ENCODE results near the gene GAK. TPM values are rescaled to one million over a fixed set of nuclear protein-coding genes. Genes with fewer than 3 reads are reported as not detected.

Gene GAK
- total and polyA plus RNA-seq, 5 donors from 2014 or later = 37.5 to 254 (median 40.0) TPM

DNA sequence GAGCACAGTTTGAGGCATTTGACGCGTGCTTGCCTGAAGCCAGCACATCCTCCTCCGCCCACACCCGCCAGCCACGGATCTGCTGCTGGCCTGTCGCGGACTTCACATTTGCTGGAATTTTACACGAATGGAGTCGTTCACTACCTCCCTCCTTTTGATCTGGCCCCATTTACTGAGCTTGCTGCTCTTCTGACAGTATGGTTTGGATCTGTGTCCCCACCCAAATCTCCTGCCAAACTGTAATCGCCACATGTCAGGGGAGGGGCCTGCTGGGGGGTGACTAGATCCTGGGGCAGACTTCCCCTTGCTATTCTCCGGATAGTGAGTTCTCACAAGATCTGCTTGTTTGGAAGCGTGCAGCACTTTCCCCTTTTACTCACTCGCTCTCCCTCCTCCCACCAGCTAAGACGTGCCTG lies 86.3 kb downstream of the GAK start:
- peaks cover 0 to 5% (median 0%) of the 10 kb centered on the region in 7 donors for H3K9me3 Mint-ChIP-seq
- peaks cover 5% of the 10 kb centered on the region for H3K36me3 ChIP-seq (ENCODE audit: control insufficient read depth, insufficient read depth, low read length)
- H3K27ac ChIP-seq (ENCODE audit: insufficient read depth, low read length, poor library complexity, severe bottlenecking) = no peak overlapping the region
- H3K27ac Mint-ChIP-seq = no peak overlapping the region
- H3K4me3 Mint-ChIP-seq = no peak overlapping the region
- ATAC-seq (ENCODE audit: low read depth in 2 of 2) (no peak), DNase-seq (no peak)
- H3K4me1 Mint-ChIP-seq = no peaks in the 10 kb centered on the region
- H3K9me3 ChIP-seq (ENCODE audit: control insufficient read depth in 2 of 2, low read length in 2 of 2) = no peaks in the 10 kb centered on the region
- no peaks in the 10 kb centered on the region for H3K4me1 ChIP-seq (ENCODE audit: control insufficient read depth, insufficient read depth, low read length, poor library complexity, severe bottlenecking)
- no peaks in the 10 kb centered on the region for H3K27me3 ChIP-seq (ENCODE audit: control insufficient read depth, insufficient read depth, low read length)
- H3K27me3 Mint-ChIP-seq = no peaks in the 10 kb centered on the region
- no peak overlapping the region for H3K4me3 ChIP-seq (ENCODE audit: low read depth, low read length)
- H3K36me3 Mint-ChIP-seq = peaks cover 5% of the 10 kb centered on the region

DNA sequence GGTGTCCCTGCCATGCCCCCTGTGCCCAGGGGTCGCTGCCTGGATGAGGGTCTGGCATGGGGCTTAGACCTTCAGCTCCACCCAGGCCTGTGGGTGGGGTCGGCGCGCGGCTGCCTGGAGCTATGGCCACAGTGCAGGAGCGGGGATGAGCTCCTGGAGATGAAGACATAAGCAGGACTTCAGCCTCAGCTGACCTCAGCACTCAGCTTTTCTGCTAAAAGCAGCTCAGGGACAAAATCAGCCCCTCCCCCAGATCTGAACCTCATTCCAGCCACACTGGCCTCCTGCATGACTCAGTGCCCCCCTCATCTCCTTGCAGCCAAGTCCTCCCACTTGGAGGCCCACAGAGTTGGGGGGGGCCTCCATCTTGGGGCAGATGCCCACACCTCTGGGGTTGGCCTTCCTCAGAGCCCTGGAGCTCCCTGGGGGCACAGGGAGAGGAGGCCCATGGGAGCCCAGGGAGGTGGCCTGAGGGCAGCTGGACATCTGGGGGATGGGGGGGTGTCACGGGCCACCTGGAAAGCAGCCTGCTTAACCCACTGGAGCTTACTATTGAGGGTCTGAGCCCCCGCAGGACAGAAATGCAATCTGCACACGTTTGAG lies 86.8 kb downstream of the GAK start:
- no peaks in the 10 kb centered on the region for H3K27me3 Mint-ChIP-seq
- no peak for ATAC-seq (ENCODE audit: low read depth in 2 of 2)
- no peaks in the 10 kb centered on the region for H3K9me3 ChIP-seq (ENCODE audit: control insufficient read depth in 2 of 2, low read length in 2 of 2)

DNA sequence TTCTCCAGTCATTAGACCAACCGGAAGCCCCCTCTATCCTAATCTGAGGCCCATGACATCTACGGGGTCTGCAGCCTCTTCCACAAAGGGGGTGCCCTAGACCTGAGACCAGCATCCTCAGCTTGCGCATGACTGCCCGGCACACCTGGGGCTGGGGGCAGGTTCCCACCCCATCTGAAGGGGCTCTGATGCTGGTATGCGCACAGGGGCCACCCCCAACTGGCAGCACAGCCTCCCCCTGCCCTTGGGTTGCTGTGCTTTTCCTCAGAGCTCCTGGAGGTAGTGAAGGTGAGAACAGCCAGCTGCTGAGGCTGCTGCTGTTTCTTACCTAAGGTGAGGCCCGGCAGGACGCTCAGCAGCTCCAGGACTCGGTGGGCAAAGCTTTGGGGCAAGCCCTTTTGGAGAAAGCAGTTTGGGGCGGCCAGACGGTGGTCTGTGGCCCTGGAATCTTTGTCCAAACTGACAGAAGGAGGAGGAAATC lies 87.3 kb downstream of the GAK start:
- no peak overlapping the region for H3K4me3 Mint-ChIP-seq
- no peaks in the 10 kb centered on the region for H3K36me3 ChIP-seq (ENCODE audit: control insufficient read depth, insufficient read depth, low read length)
- no peak for DNase-seq
- no peak for ATAC-seq (ENCODE audit: low read depth in 2 of 2)
- H3K9me3 ChIP-seq (ENCODE audit: control insufficient read depth in 2 of 2, low read length in 2 of 2) = no peaks in the 10 kb centered on the region
- H3K4me1 ChIP-seq (ENCODE audit: control insufficient read depth, insufficient read depth, low read length, poor library complexity, severe bottlenecking) = no peaks in the 10 kb centered on the region
- H3K27ac Mint-ChIP-seq = no peak overlapping the region
- H3K27me3 Mint-ChIP-seq = no peaks in the 10 kb centered on the region
- H3K4me1 Mint-ChIP-seq = no peaks in the 10 kb centered on the region
- H3K27me3 ChIP-seq (ENCODE audit: control insufficient read depth, insufficient read depth, low read length) = no peaks in the 10 kb centered on the region
- H3K27ac ChIP-seq (ENCODE audit: insufficient read depth, low read length, poor library complexity, severe bottlenecking) = no peak overlapping the region
- H3K9me3 Mint-ChIP-seq = peaks cover 0 to 6% (median 0%) of the 10 kb centered on the region in 7 donors
- peaks cover 11% of the 10 kb centered on the region for H3K36me3 Mint-ChIP-seq
- H3K4me3 ChIP-seq (ENCODE audit: low read depth, low read length) = no peak overlapping the region

More for the DNA sequence above, 86.8 kb downstream of the GAK start:
- peaks cover 0 to 5% (median 0%) of the 10 kb centered on the region in 7 donors for H3K9me3 Mint-ChIP-seq
- Histone ChIP-seq H3K4me1 (ENCODE audit: control insufficient read depth, insufficient read depth, low read length, poor library complexity, severe bottlenecking) (no peaks in the 10 kb centered on the region), H3K4me3 (ENCODE audit: low read depth, low read length) (no peak overlapping the region), H3K27me3 (ENCODE audit: control insufficient read depth, insufficient read depth, low read length) (no peaks in the 10 kb centered on the region), H3K27ac (ENCODE audit: insufficient read depth, low read length, poor library complexity, severe bottlenecking) (no peak overlapping the region), H3K36me3 (ENCODE audit: control insufficient read depth, insufficient read depth, low read length) (peaks cover 1% of the 10 kb centered on the region)
- peaks cover 8% of the 10 kb centered on the region for H3K36me3 Mint-ChIP-seq
- DNase-seq = no peak
- H3K27ac Mint-ChIP-seq = no peak overlapping the region
- no peaks in the 10 kb centered on the region for H3K4me1 Mint-ChIP-seq
- no peak overlapping the region for H3K4me3 Mint-ChIP-seq

DNA sequence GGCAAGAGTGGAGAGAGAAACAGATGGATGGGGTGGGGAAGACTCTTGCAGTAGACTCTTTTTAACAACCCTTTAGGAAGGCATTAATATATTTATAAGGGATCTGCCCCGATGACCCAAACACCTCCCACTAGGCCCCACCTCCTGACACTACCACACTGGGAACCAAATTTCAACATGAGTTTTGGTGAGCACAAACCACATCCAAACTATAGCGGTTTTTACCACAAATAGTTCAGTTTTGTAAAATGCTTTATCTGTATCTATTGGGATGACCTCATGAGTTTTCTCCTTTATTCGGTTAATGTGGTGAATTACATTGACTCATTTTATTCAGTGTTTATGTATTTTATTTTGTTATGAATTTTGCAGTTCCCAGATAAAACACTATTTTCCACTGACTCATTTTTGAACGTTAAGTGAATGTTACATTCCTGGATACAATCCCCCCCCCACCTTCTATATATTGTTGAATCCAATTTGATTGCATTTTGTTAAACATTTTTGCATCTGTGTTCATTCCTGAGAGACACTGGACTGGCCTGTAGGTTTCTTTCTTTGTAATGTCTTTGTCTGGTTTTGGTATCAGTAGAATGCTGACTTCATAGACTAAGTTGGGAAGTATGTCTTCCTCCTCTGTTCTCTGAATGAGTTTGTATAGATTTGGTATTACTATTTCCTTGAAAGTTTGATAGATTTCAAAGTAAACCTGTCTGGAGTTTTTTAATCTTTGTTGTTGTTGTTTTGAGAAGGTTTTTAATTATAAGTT lies 92.3 kb downstream of the GAK start:
- DNase-seq (no peak), ATAC-seq (ENCODE audit: low read depth in 2 of 2) (no peak)
- H3K36me3 Mint-ChIP-seq = peaks cover 11% of the 10 kb centered on the region
- no peaks in the 10 kb centered on the region for H3K4me1 ChIP-seq (ENCODE audit: control insufficient read depth, insufficient read depth, low read length, poor library complexity, severe bottlenecking)
- no peaks in the 10 kb centered on the region for H3K4me1 Mint-ChIP-seq
- no peak overlapping the region for H3K4me3 ChIP-seq (ENCODE audit: low read depth, low read length)
- no peak overlapping the region for H3K4me3 Mint-ChIP-seq
- peaks cover 4 to 19% of the 10 kb centered on the region in 2 experiments for H3K9me3 ChIP-seq (ENCODE audit: control insufficient read depth in 2 of 2, low read length in 2 of 2)
- H3K27ac ChIP-seq (ENCODE audit: insufficient read depth, low read length, poor library complexity, severe bottlenecking) = no peak overlapping the region
- H3K36me3 ChIP-seq (ENCODE audit: control insufficient read depth, insufficient read depth, low read length) = no peaks in the 10 kb centered on the region
- H3K27me3 ChIP-seq (ENCODE audit: control insufficient read depth, insufficient read depth, low read length) = no peaks in the 10 kb centered on the region
- peaks cover 0 to 15% (median 5%) of the 10 kb centered on the region in 7 donors for H3K9me3 Mint-ChIP-seq
- no peaks in the 10 kb centered on the region for H3K27me3 Mint-ChIP-seq
- H3K27ac Mint-ChIP-seq = no peak overlapping the region

DNA sequence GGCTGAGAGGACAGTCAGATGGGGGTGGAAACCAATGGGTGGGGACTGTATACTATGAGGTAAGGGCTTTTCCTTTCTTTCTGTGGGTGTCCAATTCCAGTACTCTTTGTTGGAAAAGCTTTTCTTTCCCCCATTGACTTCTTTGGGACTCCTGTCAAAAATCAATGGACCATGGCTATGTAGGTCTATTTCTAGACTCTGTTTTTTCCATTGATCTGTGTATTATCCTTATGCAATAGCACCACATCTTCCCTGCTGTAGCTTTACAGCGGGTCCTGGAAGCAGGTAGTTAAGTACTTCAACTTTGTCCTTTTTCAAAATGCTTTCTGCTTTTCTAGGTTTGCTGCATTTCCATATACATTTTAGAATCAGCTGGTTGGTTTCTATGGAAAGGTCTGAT lies 94.3 kb downstream of the GAK start:
- Histone ChIP-seq H3K4me1 (ENCODE audit: control insufficient read depth, insufficient read depth, low read length, poor library complexity, severe bottlenecking) (no peaks in the 10 kb centered on the region), H3K4me3 (ENCODE audit: low read depth, low read length) (no peak overlapping the region), H3K36me3 (ENCODE audit: control insufficient read depth, insufficient read depth, low read length) (no peaks in the 10 kb centered on the region), H3K9me3 (ENCODE audit: control insufficient read depth in 2 of 2, low read length in 2 of 2) (peaks cover 4 to 19% of the 10 kb centered on the region in 2 experiments), H3K27ac (ENCODE audit: insufficient read depth, low read length, poor library complexity, severe bottlenecking) (no peak overlapping the region), H3K27me3 (ENCODE audit: control insufficient read depth, insufficient read depth, low read length) (no peaks in the 10 kb centered on the region)
- ATAC-seq (ENCODE audit: low read depth in 2 of 2) (no peak), DNase-seq (no peak)
- Mint-ChIP-seq H3K4me3 (no peak overlapping the region), H3K9me3 (peaks cover 0 to 15% (median 5%) of the 10 kb centered on the region in 7 donors), H3K4me1 (peaks cover 0 to 4% (median 0%) of the 10 kb centered on the region in 4 donors), H3K27me3 (no peaks in the 10 kb centered on the region), H3K36me3 (peaks cover 11% of the 10 kb centered on the region), H3K27ac (no peak overlapping the region)

- peaks cover 4 to 19% of the 10 kb centered on the region in 2 experiments for H3K9me3 ChIP-seq (ENCODE audit: control insufficient read depth in 2 of 2, low read length in 2 of 2)
- H3K27ac Mint-ChIP-seq = no peak overlapping the region
- H3K36me3 ChIP-seq (ENCODE audit: control insufficient read depth, insufficient read depth, low read length) = no peaks in the 10 kb centered on the region
- H3K4me1 Mint-ChIP-seq = peaks cover 0 to 4% (median 0%) of the 10 kb centered on the region in 4 donors
- peaks cover 9% of the 10 kb centered on the region for H3K36me3 Mint-ChIP-seq
- H3K9me3 Mint-ChIP-seq = peaks cover 0 to 15% (median 5%) of the 10 kb centered on the region in 7 donors
- no peak overlapping the region for H3K27ac ChIP-seq (ENCODE audit: insufficient read depth, low read length, poor library complexity, severe bottlenecking)
- no peak overlapping the region for H3K4me3 ChIP-seq (ENCODE audit: low read depth, low read length)
- H3K4me3 Mint-ChIP-seq = no peak overlapping the region
- no peak for ATAC-seq (ENCODE audit: low read depth in 2 of 2)
- DNase-seq = no peak
- no peaks in the 10 kb centered on the region for H3K4me1 ChIP-seq (ENCODE audit: control insufficient read depth, insufficient read depth, low read length, poor library complexity, severe bottlenecking)
- no peaks in the 10 kb centered on the region for H3K27me3 Mint-ChIP-seq
- H3K27me3 ChIP-seq (ENCODE audit: control insufficient read depth, insufficient read depth, low read length) = no peaks in the 10 kb centered on the region
Observed at GRCh38 chr4:836750-837301, 95.3 kb downstream of the GAK start.

DNA sequence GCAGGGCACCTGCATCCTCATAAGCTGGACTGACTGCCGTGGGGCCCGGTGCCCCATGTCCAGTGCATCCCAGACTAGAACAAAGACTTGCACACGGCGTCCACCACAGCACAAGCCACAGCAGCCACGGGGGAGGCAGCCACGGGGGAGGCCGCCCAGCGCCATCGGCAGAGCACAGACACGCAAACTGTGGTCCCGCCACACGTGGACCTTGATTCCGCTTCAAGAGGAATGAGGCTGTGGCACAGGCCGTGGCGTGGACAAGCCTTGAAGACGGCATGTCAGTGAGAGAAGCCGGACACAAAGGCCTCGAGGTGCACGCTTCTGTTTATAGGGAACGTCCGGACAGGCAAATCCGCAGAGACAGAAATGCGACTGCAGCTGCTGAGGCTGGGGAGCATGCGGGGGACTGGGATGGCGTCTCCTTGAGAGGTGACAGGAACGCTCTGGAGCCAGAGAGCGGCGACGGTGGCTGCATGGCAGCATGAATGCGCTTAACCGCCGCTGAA lies 96.1 kb downstream of the GAK start:
- H3K27ac ChIP-seq (ENCODE audit: insufficient read depth, low read length, poor library complexity, severe bottlenecking) = no peak overlapping the region
- H3K4me1 ChIP-seq (ENCODE audit: control insufficient read depth, insufficient read depth, low read length, poor library complexity, severe bottlenecking) = no peaks in the 10 kb centered on the region
- H3K9me3 ChIP-seq (ENCODE audit: control insufficient read depth in 2 of 2, low read length in 2 of 2) = peaks cover 4 to 23% of the 10 kb centered on the region in 2 experiments
- Mint-ChIP-seq H3K27ac (no peak overlapping the region), H3K4me1 (peaks cover 0 to 4% (median 0%) of the 10 kb centered on the region in 4 donors), H3K4me3 (no peak overlapping the region), H3K9me3 (peaks cover 0 to 15% (median 5%) of the 10 kb centered on the region in 7 donors), H3K36me3 (peaks cover 6% of the 10 kb centered on the region), H3K27me3 (no peaks in the 10 kb centered on the region)
- ATAC-seq (ENCODE audit: low read depth in 2 of 2) = no peak
- H3K4me3 ChIP-seq (ENCODE audit: low read depth, low read length) = no peak overlapping the region
- H3K36me3 ChIP-seq (ENCODE audit: control insufficient read depth, insufficient read depth, low read length) = no peaks in the 10 kb centered on the region
- no peaks in the 10 kb centered on the region for H3K27me3 ChIP-seq (ENCODE audit: control insufficient read depth, insufficient read depth, low read length)
- DNase-seq = no peak
